AG08396 (cell line): ENCODE measurements around the gene CRYAB.

Source experiments
- DNase-seq: peaks from one replicate; pipeline ENCODE4 v3.0.0; 2012; ENCODE audit warnings: low spot score, mixed read lengths

The CRYAB gene

GRCh38 chr11:111911563-111912401 lies at the start of gene CRYAB:
Gene CRYAB (minus strand): TSS chr11:111911770. CDS start chr11:111911724, 46 bp downstream.
- peak; percentile 81 for DNase-seq

- no peak for DNase-seq
These were observed 49.3 kb upstream of the CRYAB start for GRCh38 chr11:111960916-111961315.

GRCh38 chr11:111957663-111958444 lies 46.3 kb upstream of the CRYAB start:
- DNase-seq, result no peak

GRCh38 chr11:111954154-111954553 lies 42.6 kb upstream of the CRYAB start:
- no peak for DNase-seq

- no peak for DNase-seq
These were observed 40.0 kb upstream of the CRYAB start for GRCh38 chr11:111951565-111951964.

- DNase-seq, result no peak
These were observed 38.2 kb upstream of the CRYAB start for GRCh38 chr11:111949519-111950426.

GRCh38 chr11:111947143-111947542 lies 35.6 kb upstream of the CRYAB start:
- DNase-seq, result no peak

GRCh38 chr11:111946499-111946898 lies 34.9 kb upstream of the CRYAB start:
- DNase-seq, result no peak

GRCh38 chr11:111945198-111945597 lies 33.6 kb upstream of the CRYAB start:
- DNase-seq, result no peak

- DNase-seq, result peak; percentile 70
These were observed 33.1 kb upstream of the CRYAB start for GRCh38 chr11:111944651-111945051.

- peak; percentile 70 for DNase-seq
These were observed 32.6 kb upstream of the CRYAB start for GRCh38 chr11:111944139-111944538.

- DNase-seq, result no peak
These were observed 31.3 kb upstream of the CRYAB start for GRCh38 chr11:111942829-111943228.

GRCh38 chr11:111941963-111942362 lies 30.4 kb upstream of the CRYAB start:
- DNase-seq, result no peak

- DNase-seq, result peak; percentile 73
These were observed 28.4 kb upstream of the CRYAB start for GRCh38 chr11:111939836-111940604.

GRCh38 chr11:111938687-111939160 lies 27.2 kb upstream of the CRYAB start:
- peak; percentile 47 for DNase-seq

GRCh38 chr11:111937844-111938243 lies 26.3 kb upstream of the CRYAB start:
- no peak for DNase-seq

- no peak for DNase-seq
These were observed 25.8 kb upstream of the CRYAB start for GRCh38 chr11:111937461-111937769.

- DNase-seq, result no peak
These were observed 24.5 kb upstream of the CRYAB start for GRCh38 chr11:111936040-111936540.

- DNase-seq, result no peak
These were observed 23.9 kb upstream of the CRYAB start for GRCh38 chr11:111935317-111936039.

- DNase-seq, result no peak
These were observed 22.7 kb upstream of the CRYAB start for GRCh38 chr11:111934306-111934705.
